ENCODE measurements around the gene UBE4B. TPM values are rescaled to one million over a fixed set of nuclear protein-coding genes. Genes with fewer than 3 reads are reported as not detected.

UBE4B gene
- total and polyA plus RNA-seq, 2 of the 13 experiments (the other 11 are each of a cell fraction or from before 2014, with no cell fraction given) = 15.2 to 24.8 TPM

- TF ChIP-seq ZNF350 (CRISPR knock-in tag; IDR thresholded peaks at IDR 0.05; ENCODE audit: borderline replicate concordance, low read depth) = peak; percentile 44; the same call in 1 of the 2 replicates
- no peak for TF ChIP-seq ZMYM2 (CRISPR knock-in tag; IDR thresholded peaks at IDR 0.05)
- TF ChIP-seq BCL6 (CRISPR knock-in tag; IDR thresholded peaks at IDR 0.05) = no peak; the same call in 1 of the 2 replicates
- TF ChIP-seq ZNF775 (CRISPR knock-in tag; IDR thresholded peaks at IDR 0.05; ENCODE audit: borderline replicate concordance) = no peak
- no peak for TF ChIP-seq DNMT1 (CRISPR knock-in tag; IDR thresholded peaks at IDR 0.05)
- no peak for TF ChIP-seq MTERF4 (CRISPR knock-in tag; IDR thresholded peaks at IDR 0.05)
- 0 out of 2 replicates have a peak, but pooled peaks have one; percentile 11 for TF ChIP-seq ZNF12 (CRISPR knock-in tag; IDR thresholded peaks at IDR 0.05)
- no peak for TF ChIP-seq ZNF251 (CRISPR knock-in tag; IDR thresholded peaks at IDR 0.05)
- TF ChIP-seq ZNF230 (CRISPR knock-in tag; IDR thresholded peaks at IDR 0.05) = peak; percentile 57; the same call in 1 of the 2 replicates
- no peak for TF ChIP-seq ZSCAN31 (CRISPR knock-in tag; IDR thresholded peaks at IDR 0.05; ENCODE audit: low read depth)
- TF ChIP-seq ZNF407 (CRISPR knock-in tag; IDR thresholded peaks at IDR 0.05; ENCODE audit: not compliant biosample characterization) = no peak
- no peak for TF ChIP-seq ZNF44 (CRISPR knock-in tag; IDR thresholded peaks at IDR 0.05)
- 0 out of 2 replicates have a peak, but pooled peaks have one; percentile 6 for TF ChIP-seq TGIF2 (CRISPR knock-in tag; IDR thresholded peaks at IDR 0.05)
- no peak for TF ChIP-seq ZNF383 (CRISPR knock-in tag; IDR thresholded peaks at IDR 0.05; ENCODE audit: borderline replicate concordance)
- TF ChIP-seq ZNF782 (CRISPR knock-in tag; IDR thresholded peaks at IDR 0.05; ENCODE audit: borderline replicate concordance) = 0 out of 2 replicates have a peak, but pooled peaks have one; percentile 31
- TF ChIP-seq ZNF703 (CRISPR knock-in tag; IDR thresholded peaks at IDR 0.05; ENCODE audit: borderline replicate concordance) = no peak
- no peak for TF ChIP-seq ZNF367 (CRISPR knock-in tag; IDR thresholded peaks at IDR 0.05; ENCODE audit: borderline replicate concordance)
- no peak for TF ChIP-seq NCOA2 (CRISPR knock-in tag; IDR thresholded peaks at IDR 0.05)
Observed at GRCh38 chr1:10210841-10211804, 178.4 kb downstream of the UBE4B start (continued).

Data from HepG2 (cell line).